ENCODE measurements around the gene FAM174C.

FAM174C gene

DNA sequence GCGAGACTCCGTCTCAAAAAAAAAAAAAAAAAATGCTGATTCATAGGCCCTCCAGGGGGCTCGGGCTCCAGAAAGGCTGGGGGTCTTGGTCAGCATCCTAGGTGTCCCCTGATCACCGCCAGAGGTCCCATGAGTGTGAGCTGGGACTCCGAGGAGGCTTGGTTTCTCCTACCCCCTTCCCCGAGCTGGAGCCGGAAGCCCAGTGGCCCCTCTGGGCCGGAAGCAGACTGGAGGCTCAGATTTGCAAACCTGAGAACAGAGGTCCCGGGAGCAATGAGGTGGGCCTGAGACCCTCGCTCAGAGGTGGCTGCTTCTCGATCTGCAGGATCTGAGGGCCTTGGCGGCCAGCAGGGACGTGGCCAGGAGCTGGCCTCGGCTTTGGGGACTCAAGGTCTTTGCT is 51.8 kb downstream of the FAM174C start:
- DNase-seq = no peak

Measured in CD4-positive, alpha-beta T cell treated with Interleukin-21 for 1 hour (primary cell).